Measurements from ENCODE around the gene HOXC6.

Gene HOXC6

DNA sequence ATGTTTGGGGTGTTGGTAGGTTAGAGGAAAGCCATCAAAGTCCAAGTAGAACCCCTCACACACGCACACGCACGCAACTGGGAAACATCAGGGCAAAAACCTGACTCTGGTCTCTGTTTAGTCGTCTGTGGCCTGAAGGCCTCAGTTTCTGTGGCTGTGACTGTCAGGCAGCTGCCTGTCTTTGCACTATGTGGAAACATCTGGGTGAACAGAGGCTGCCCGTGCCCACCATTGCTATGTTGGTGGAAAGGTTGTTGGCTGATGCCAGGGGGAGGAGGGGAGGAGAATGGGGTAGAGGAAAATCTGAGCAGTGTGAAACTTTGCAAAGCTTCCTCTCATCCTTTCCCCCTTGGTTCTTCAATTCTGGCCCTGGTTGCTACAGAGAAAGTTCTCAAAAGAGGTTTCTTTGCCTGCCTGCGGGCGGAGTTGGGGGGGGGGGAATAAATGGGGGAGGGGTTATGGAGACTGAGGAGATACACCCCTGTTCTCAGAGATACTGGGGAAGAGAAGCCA lies 35.8 kb upstream of the HOXC6 start:
- no peak for DNase-seq (ENCODE audit: extremely low read depth, low read depth)
- TF ChIP-seq, protein P1, sequence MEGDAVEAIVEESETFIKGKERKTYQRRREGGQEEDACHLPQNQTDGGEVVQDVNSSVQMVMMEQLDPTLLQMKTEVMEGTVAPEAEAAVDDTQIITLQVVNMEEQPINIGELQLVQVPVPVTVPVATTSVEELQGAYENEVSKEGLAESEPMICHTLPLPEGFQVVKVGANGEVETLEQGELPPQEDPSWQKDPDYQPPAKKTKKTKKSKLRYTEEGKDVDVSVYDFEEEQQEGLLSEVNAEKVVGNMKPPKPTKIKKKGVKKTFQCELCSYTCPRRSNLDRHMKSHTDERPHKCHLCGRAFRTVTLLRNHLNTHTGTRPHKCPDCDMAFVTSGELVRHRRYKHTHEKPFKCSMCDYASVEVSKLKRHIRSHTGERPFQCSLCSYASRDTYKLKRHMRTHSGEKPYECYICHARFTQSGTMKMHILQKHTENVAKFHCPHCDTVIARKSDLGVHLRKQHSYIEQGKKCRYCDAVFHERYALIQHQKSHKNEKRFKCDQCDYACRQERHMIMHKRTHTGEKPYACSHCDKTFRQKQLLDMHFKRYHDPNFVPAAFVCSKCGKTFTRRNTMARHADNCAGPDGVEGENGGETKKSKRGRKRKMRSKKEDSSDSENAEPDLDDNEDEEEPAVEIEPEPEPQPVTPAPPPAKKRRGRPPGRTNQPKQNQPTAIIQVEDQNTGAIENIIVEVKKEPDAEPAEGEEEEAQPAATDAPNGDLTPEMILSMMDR (IDR thresholded peaks at IDR 0.05; ENCODE audit: low read depth, low read length), result no peak

DNA sequence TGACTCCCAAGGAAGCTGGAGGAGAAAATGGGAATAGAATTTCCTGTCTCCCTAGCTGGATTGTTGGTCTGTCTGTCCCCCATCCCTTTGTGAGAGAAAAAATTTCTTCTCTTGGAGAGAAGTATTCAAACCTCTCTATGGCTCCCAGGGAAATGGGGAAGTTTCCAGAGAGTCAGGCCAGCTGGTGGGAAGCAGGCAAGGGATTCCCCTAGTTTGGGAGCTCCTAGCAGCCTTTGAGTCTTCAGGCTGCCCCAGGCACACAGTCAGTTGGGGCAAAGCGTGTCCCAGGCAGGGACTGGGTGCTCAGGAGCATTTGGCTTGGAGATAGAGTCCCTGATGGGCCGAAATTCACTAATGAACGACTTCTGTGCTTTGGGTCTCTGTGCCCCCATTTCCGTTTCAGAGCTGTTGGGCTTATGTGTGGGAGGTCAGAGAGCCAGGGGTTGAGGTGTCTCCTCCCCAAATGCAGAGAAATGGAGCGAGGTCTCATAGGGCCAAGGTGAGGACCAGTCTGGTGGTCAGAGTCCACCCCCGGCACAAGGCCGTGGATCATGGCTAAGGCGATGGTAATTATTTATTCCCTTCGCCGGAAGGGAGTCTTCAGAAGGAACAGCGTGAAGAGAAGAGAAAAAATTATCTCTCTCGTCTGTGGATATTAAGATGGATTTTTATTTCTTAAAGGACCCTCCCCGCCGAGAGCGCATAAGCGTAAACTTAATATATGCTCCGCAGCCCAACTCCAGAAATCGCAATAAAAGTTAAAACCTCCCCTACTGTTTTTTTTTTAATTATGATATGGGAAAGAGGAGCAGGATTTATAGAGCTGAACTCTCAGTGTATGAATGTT lies 34.9 kb upstream of the HOXC6 start:
- DNase-seq (ENCODE audit: extremely low read depth, low read depth), result no peak
- TF ChIP-seq, protein P1 (IDR thresholded peaks at IDR 0.05; ENCODE audit: low read depth, low read length), result no peak

DNA sequence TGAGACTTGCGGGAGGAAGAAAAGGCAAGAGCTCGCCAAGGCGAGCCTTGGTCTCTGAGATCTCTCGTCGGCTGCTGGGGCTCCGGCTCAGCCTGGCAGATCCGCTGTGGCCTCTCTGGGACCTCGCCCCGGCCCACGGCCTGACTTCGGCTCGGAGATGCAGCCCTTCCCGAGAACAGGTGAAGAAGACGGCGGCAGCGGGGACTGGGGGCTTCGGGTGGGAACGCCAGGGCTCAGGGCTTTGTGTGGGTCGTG lies 34.3 kb upstream of the HOXC6 start:
- TF ChIP-seq, protein P1 (IDR thresholded peaks at IDR 0.05; ENCODE audit: low read depth, low read length), result no peak
- DNase-seq (ENCODE audit: extremely low read depth, low read depth), result no peak

DNA sequence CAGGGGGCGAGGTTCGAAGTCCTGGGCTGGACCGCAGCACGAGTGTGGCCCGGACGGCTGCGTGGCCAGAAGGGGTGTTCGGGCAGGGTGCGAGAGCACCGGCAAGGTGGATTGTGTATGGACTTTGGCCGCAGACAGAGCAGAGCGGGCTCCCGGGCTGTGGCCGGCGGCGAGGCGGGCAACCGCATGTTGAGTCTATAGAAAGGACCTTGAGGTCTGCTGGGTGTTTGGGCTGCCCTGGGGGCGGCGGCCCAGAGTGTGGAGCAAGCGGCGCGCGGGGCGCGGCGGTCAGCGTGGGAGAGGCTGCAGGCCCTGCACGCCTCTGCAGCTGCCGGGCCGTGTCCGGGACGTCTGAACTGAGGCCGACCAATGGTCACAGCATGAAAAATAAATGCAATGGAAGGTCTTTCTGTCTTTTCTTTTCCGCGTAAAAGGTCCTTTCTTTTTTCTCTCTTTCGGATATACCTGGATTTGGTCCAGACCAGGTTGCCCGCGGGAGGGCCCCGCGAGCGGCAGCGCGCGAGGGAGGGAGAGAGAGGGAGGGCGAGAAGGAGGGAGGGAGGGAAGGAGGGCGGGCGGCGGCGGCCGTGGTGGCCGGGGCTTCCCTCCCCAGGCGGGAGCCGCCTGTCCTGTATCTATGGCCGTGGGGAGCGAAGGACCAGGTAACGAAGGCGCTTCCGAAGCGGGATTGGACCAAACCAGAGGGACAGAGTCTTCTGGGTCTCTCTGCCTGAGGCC lies 33.8 kb upstream of the HOXC6 start:
- TF ChIP-seq, protein P1 (IDR thresholded peaks at IDR 0.05; ENCODE audit: low read depth, low read length), result no peak
- DNase-seq (ENCODE audit: extremely low read depth, low read depth), result no peak

DNA sequence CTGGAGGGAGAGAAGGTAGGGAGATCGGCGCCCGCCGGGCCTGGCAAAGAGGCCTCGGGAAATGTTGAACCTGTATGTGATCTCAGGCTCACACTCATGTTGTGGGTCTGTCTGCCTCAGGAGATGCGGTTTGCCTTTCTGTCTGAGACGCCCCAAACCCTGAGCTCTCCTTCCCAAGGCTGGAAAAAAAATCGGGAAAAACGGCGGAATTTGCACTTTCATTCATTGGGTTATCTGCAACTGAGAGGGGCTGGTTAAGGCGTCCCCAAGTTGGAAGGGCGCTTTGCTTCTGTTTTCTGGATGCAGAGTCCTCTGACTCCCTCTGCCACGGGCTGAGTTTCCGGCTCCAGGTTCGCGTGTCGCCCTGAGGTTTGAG lies 33.2 kb upstream of the HOXC6 start:
- no peak for DNase-seq (ENCODE audit: extremely low read depth, low read depth)
- TF ChIP-seq, protein P1 (IDR thresholded peaks at IDR 0.05; ENCODE audit: low read depth, low read length), result no peak

DNA sequence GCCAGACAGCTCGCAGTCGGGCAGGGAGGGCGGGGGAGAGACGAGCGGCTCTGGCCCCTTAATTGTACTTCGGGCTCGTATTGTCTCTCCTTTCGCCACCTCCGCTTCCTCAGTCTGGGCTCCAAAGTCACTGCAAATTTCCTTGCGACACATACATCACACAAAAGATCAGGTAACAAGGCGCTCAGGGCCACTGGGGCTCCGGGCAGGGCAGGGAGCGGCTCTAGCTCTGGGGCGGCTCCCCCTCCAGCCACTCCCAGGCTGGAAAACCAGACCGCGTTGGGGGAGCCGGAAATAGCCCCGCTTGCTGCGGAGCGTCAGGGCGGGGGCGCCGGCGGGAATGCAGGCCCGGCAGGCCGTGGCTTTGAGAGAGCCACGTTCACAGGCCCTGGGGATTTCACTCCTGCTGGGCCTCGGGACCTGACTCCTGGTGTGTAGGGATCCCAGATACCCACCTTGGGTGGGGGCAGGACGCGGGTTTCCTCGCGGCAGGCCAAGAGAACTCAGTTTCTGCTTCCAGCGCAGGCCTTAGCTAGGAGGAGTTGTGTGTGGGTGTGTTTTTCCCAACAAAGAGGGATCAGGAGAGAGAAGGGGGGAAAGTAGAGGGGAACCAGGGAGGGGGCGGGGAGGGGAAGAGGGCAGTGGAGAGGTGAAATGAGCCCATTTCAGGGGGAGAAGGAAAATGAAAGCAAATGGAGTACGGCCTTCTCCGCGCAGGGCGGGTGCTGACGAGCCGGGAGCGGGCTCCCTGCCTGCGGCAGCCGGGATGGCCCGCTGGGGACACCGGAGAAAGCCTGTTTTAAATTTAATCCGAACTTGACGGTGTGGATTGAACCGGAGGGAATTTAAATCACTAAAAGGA lies 32.6 kb upstream of the HOXC6 start:
- DNase-seq (ENCODE audit: extremely low read depth, low read depth), result no peak
- TF ChIP-seq, protein P1 (IDR thresholded peaks at IDR 0.05; ENCODE audit: low read depth, low read length), result no peak

Data from AG09319 (cell line).